OCI-LY7 (cell line): ENCODE results near the gene DCLK1. TPM values are rescaled to one million over a fixed set of nuclear protein-coding genes. Genes with fewer than 3 reads are reported as not detected.

Experiments used
- BruUV-seq: library from RNA; stranded (reverse); fragments of 400-500 nt; replicated peaks from 2 replicates; lab custom pipeline; 2021; lab: Mats Ljungman, UMichigan
- CTCF ChIA-PET: fragments of 300-600 bp; sonication (Branson Sonifier 250); formaldehyde crosslinking; loops from one replicate; lab custom pipeline; 2022; ENCODE audit warnings: antibody characterized with exemption; ENCODE audit not compliant: unreplicated experiment; lab: Charles Lee
- POLR2A ChIA-PET: fragments of 300-600 bp; sonication (Branson Sonifier 250); formaldehyde crosslinking; loops from one replicate; lab custom pipeline; 2022; ENCODE audit warnings: antibody characterized with exemption; lab: Charles Lee
- DNase-seq: peaks from one replicate; pipeline ENCODE4 v3.0.0-alpha.2; 2015; ENCODE audit warnings: low spot score
- H2AFZ ChIP-seq: fragments of 200-600 bp; sonication (generic), shearing (Covaris generic); 2 replicates; pipeline ENCODE4 v1.6.1; 2014; ENCODE audit warnings: mild to moderate bottlenecking, antibody characterized with exemption, low read length, moderate library complexity
- H3K27ac ChIP-seq: fragments of 200-600 bp; sonication (generic); 2 replicates; pipeline ENCODE4 v1.5.1; 2014; ENCODE audit warnings: mixed run types, low read depth, mild to moderate bottlenecking, moderate library complexity, low read length, inconsistent platforms; ENCODE audit not compliant: poor library complexity, severe bottlenecking
- H3K36me3 ChIP-seq: fragments of 200-600 bp; sonication (generic); 2 replicates; pipeline ENCODE4 v1.6.1; 2014; ENCODE audit warnings: mild to moderate bottlenecking, antibody characterized with exemption, low read length, moderate library complexity, mixed read lengths; ENCODE audit not compliant: insufficient read depth
- H3K4me1 ChIP-seq: fragments of 200-600 bp; sonication (generic); 2 replicates; pipeline ENCODE4 v1.5.1; 2014; ENCODE audit warnings: mild to moderate bottlenecking, low read length; ENCODE audit not compliant: insufficient read depth, poor library complexity, severe bottlenecking
- H3K4me2 ChIP-seq: fragments of 200-600 bp; sonication (generic); 2 replicates; pipeline ENCODE4 v1.6.1; 2014; ENCODE audit warnings: mild to moderate bottlenecking, low read length
- H3K4me3 ChIP-seq: fragments of 200-600 bp; sonication (generic); 2 replicates; pipeline ENCODE4 v1.5.1; 2014; ENCODE audit warnings: mild to moderate bottlenecking, low read depth, low read length; ENCODE audit not compliant: poor library complexity, severe bottlenecking
- H3K79me2 ChIP-seq: fragments of 200-600 bp; sonication (generic); 2 replicates; pipeline ENCODE4 v1.6.1; 2016; ENCODE audit warnings: low read depth, mild to moderate bottlenecking, low read length, moderate library complexity, mixed read lengths; ENCODE audit not compliant: insufficient read depth
- H3K9me2 ChIP-seq: fragments of 200-600 bp; sonication (generic); 2 replicates; pipeline ENCODE4 v1.6.1; 2016; ENCODE audit warnings: mild to moderate bottlenecking, low read length, mixed read lengths; ENCODE audit not compliant: insufficient read depth
- H3K9me3 ChIP-seq: fragments of 200-600 bp; sonication (generic); 2 replicates; pipeline ENCODE4 v1.6.1; 2014; ENCODE audit warnings: mild to moderate bottlenecking, mixed run types, low read length, mixed read lengths
- H4K20me1 ChIP-seq: fragments of 200-600 bp; sonication (generic); 2 replicates; pipeline ENCODE4 v1.6.1; 2014; ENCODE audit warnings: mild to moderate bottlenecking, antibody characterized with exemption, low read length, moderate library complexity, mixed read lengths; ENCODE audit not compliant: insufficient read depth
- EZH2phosphoT487 ChIP-seq: fragments of 200-600 bp; sonication (generic); IDR thresholded peaks from 2 replicates; pipeline ENCODE4 v1.6.1; 2018; ENCODE audit warnings: low read depth, borderline replicate concordance, mild to moderate bottlenecking, mixed run types, antibody characterized with exemption, low read length, moderate library complexity, mixed read lengths
- intact Hi-C: fragments of 100-400 bp; cut with micrococcal nuclease; formaldehyde crosslinking; loops from one replicate; pipeline ENCODE4 v1.10.0; 2022; ENCODE audit not compliant: unreplicated experiment
- total RNA-seq, 2 experiments: library from RNA; depleted of rRNA in 1 of 2; stranded (reverse); fragments of >200 nt in 1 of 2; shearing (Covaris generic) in 1 of 2; gene quantifications; 2 replicates each; pipeline ENCODE4 v1.2.3, GENCODE V29; 2014 to 2022
- TF ChIP-seq, protein P1 (sequence below): fragments of 200-600 bp; sonication (generic); conservative IDR thresholded peaks from 2 replicates; pipeline ENCODE4 v1.5.1; 2014; ENCODE audit warnings: mild to moderate bottlenecking, antibody characterized with exemption, low read length, moderate library complexity, mixed read lengths

Gene DCLK1
- total RNA-seq, 2 experiments from 2014 or later = not detected

DNA sequence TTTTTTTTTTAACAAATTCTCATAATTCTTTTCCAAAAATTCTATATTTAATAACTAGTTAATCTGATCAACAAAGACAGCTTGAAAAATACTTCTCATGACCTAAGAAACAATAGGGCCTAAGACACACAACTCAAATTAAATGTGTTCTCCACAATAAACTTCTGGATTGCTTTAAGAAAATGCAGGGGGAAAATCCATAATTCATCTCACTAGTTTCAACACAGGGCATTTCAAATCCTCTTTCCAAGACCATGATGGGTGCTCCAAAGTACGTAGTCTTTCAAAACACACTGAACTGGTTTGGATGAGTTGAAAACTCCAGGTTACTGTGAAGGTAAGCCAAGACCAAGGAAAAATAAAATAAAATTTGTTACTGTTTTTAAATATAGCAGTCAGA, 62.6 kb downstream of the DCLK1 start:
- Histone ChIP-seq H3K27ac (no peak overlapping the region), H3K4me3 (no peak overlapping the region), H3K79me2 (no peaks in the 10 kb centered on the region), H3K36me3 (no peaks in the 10 kb centered on the region), H3K4me1 (no peaks in the 10 kb centered on the region), H2AFZ (no peak overlapping the region), H3K9me3 (no peaks in the 10 kb centered on the region), H3K4me2 (no peak overlapping the region), H3K9me2 (no peaks in the 10 kb centered on the region), H4K20me1 (no peaks in the 10 kb centered on the region)
- POLR2A ChIA-PET = interaction anchor here (0.6 to 1.3 kb wide), 5 partner anchors 10 to 299 kb away, joined by 3 to 5 read pairs (median 3); no protein-coding TSS in a partner anchor
- no peak for DNase-seq
- BruUV-seq = no TSS peak
- CTCF ChIA-PET = no interaction called here
- intact Hi-C loops = no loop called here
- TF ChIP-seq EZH2phosphoT487 = no peak
- TF ChIP-seq, protein P1, sequence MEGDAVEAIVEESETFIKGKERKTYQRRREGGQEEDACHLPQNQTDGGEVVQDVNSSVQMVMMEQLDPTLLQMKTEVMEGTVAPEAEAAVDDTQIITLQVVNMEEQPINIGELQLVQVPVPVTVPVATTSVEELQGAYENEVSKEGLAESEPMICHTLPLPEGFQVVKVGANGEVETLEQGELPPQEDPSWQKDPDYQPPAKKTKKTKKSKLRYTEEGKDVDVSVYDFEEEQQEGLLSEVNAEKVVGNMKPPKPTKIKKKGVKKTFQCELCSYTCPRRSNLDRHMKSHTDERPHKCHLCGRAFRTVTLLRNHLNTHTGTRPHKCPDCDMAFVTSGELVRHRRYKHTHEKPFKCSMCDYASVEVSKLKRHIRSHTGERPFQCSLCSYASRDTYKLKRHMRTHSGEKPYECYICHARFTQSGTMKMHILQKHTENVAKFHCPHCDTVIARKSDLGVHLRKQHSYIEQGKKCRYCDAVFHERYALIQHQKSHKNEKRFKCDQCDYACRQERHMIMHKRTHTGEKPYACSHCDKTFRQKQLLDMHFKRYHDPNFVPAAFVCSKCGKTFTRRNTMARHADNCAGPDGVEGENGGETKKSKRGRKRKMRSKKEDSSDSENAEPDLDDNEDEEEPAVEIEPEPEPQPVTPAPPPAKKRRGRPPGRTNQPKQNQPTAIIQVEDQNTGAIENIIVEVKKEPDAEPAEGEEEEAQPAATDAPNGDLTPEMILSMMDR = no peak

DNA sequence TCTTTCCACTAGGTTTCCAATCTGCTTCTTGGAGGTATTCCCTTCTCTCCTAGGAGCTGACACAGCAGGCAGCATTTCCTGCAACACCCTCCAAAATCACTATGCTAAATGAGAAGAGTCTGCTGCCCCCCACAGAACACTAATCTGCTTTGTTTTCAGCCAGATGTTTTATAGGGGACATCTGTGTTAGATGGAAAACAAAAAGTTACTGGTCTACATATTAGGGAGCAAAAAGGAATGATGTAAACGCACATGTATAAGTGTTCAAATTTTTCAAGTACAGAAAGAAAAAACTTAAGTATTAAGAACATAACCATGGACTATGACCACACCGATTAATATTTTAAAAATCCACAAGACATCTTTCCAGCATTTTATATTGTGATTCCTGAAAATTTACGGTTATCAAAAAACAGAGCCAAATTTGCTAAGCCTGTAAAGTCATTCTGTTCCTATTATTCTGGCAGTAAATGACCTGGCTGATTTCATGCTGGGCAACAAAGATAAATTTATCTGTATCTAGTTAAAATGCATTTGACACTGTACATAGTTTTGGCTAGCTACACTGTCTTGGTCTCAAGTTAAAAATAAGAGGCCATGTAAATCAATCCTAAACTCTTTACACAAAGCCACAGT, 63.3 kb downstream of the DCLK1 start:
- TF ChIP-seq, protein P1 = no peak
- no peak for TF ChIP-seq EZH2phosphoT487
- Histone ChIP-seq H2AFZ (no peak overlapping the region), H3K4me2 (no peak overlapping the region), H3K36me3 (no peaks in the 10 kb centered on the region), H3K79me2 (no peaks in the 10 kb centered on the region), H3K27ac (no peak overlapping the region), H3K4me1 (no peaks in the 10 kb centered on the region), H4K20me1 (no peaks in the 10 kb centered on the region), H3K9me3 (no peaks in the 10 kb centered on the region), H3K9me2 (no peaks in the 10 kb centered on the region), H3K4me3 (no peak overlapping the region)
- no TSS peak for BruUV-seq
- intact Hi-C loops = no loop called here
- ChIA-PET POLR2A (interaction anchor here (0.7 kb wide), 1 partner anchor 300 kb away, joined by 3 read pairs; no protein-coding TSS in a partner anchor), CTCF (no interaction called here)
- DNase-seq = no peak

DNA sequence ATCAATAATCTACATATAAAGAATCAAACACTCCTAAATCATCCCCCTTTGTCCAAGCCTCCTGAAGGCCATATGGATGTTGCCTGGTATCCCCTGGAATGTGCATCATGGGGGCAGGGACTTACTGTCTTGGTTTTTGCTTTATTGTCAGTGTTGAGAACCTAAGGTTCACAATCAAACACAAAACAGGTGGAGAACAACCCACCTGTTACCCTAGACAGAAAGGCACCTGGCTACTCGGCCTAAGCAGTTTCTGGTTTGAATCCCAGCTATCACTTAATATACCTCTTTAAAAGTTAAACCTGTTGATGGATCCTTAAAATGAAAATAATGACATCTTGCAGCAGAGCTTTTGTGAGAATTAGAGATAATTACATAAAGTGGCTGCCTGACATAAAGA, 68.9 kb downstream of the DCLK1 start:
- no peak for DNase-seq
- Histone ChIP-seq H3K36me3 (no peaks in the 10 kb centered on the region), H3K79me2 (no peaks in the 10 kb centered on the region), H2AFZ (no peak overlapping the region), H3K4me1 (no peaks in the 10 kb centered on the region), H3K27ac (no peak overlapping the region), H3K4me3 (no peak overlapping the region), H3K9me3 (no peaks in the 10 kb centered on the region), H3K9me2 (no peaks in the 10 kb centered on the region), H4K20me1 (no peaks in the 10 kb centered on the region), H3K4me2 (no peak overlapping the region)
- TF ChIP-seq, protein P1 = no peak
- ChIA-PET POLR2A (no interaction called here), CTCF (no interaction called here)
- intact Hi-C loops = no loop called here
- no TSS peak for BruUV-seq
